Body of pancreas (tissue), 4 donors: Measurements from ENCODE around the gene ZDHHC24. TPM values are rescaled to one million over a fixed set of nuclear protein-coding genes. Genes with fewer than 3 reads are reported as not detected.

ENCODE experiments used
- ATAC-seq: fragments of 150-250 bp; one replicate; pipeline ENCODE4 v1.9.1; 2016
- DNase-seq, 4 donors: peaks; one replicate each; pipeline ENCODE4 v3.0.0-alpha.2; 2019
- H3K27ac ChIP-seq, 4 donors: fragments of 200-600 bp; sonication (generic); 1 replicate in 3 of 4; 2 replicates in 1 of 4; pipeline versions ENCODE4 v1.5.1 to v1.6.1; 2016 to 2019; ENCODE audit warnings: mild to moderate bottlenecking in 1 of 4, mixed read lengths in 1 of 4, moderate library complexity in 1 of 4
- H3K27me3 ChIP-seq, 2 donors: fragments of 200-600 bp; sonication (generic); one replicate each; pipeline ENCODE4 v1.6.0; 2016; ENCODE audit warnings: mild to moderate bottlenecking in 1 of 2
- H3K36me3 ChIP-seq, 2 donors: fragments of 200-600 bp; sonication (generic); replicated peaks in 1 of 2; 2 replicates each; pipeline ENCODE4 v1.5.1; 2016; ENCODE audit warnings: low read depth in 2 of 2; ENCODE audit not compliant: insufficient read depth in 1 of 2
- H3K4me1 ChIP-seq: fragments of 200-600 bp; sonication (generic); one replicate; pipeline ENCODE4 v1.6.0; 2016
- H3K4me3 ChIP-seq, 2 donors: fragments of 200-600 bp; sonication (generic); 1 replicate in 1 of 2; 2 replicates in 1 of 2; pipeline ENCODE4 v1.5.1; 2016 to 2019
- H3K9me3 ChIP-seq, 3 donors: fragments of 200-600 bp; sonication (generic); 1 replicate in 2 of 3; 2 replicates in 1 of 3; pipeline ENCODE4 v1.5.1; 2016
- POLR2A ChIP-seq, 3 donors: fragments of 450-650 bp; IDR thresholded peaks; one replicate each; pipeline ENCODE4 v1.6.1; 2016; ENCODE audit warnings: antibody characterized with exemption in 3 of 3, mild to moderate bottlenecking in 2 of 3
- WGBS, 2 donors: methylation state at CpG; one replicate each; pipeline ENCODE4 v1.1.5; 2017; 5-methylcytosine and 5-hydroxymethylcytosine counted together
- intact Hi-C: fragments of 100-400 bp; cut with DNase I; formaldehyde crosslinking; loops from one replicate; pipeline ENCODE4 v1.15.1; 2023
- total RNA-seq, 2 donors: library from RNA; depleted of rRNA; stranded (reverse); fragments of >200 nt; gene quantifications; one replicate each; pipeline ENCODE4 v1.1.0, GENCODE V29; 2016
- TF ChIP-seq, protein P1 (sequence below), 7 experiments: fragments of 450-650 bp in 4 of 7; fragments of 200-600 bp in 3 of 7; sonication (generic) in 3 of 7; IDR thresholded peaks; one replicate each; pipeline ENCODE4 v1.5.1; 2016 to 2019; ENCODE audit warnings: antibody characterized with exemption in 7 of 7

ZDHHC24 gene
- total RNA-seq, 2 donors from 2014 or later: 15.8 to 22.3 TPM

DNA sequence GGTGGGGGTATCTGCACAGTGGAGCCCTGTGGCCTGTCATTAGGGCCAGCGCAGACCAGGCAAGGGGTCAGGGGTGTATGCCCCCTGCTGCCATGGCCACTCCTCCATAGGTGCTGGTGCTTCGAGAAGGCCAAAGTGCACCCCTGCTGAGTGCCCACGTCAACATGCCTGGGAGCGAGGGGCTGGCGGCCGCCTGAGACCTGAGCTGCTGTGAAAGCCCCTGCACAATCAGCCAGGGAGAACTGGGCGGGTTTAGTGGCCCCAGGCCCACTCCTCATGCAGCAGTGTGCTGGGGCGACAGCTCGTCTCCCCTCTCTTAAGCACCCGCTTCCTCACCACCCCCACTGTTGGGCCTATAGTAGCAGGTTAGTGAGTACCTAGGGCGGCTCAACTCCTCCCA, 14.0 kb downstream of the ZDHHC24 start:
- Histone ChIP-seq H3K36me3 (no peaks in the 10 kb centered on the region), H3K27ac (no peak overlapping the region), H3K9me3 (no peaks in the 10 kb centered on the region), H3K4me3 (no peak overlapping the region), H3K27me3 (no peaks in the 10 kb centered on the region), H3K4me1 (no peaks in the 10 kb centered on the region)
- 94 to 95% methylated on average over 7 to 11 of the region's 11 CpGs for WGBS, 2 donors
- intact Hi-C loops: no loop called here
- ATAC-seq (no peak), DNase-seq (no peak)
- TF ChIP-seq, protein P1, sequence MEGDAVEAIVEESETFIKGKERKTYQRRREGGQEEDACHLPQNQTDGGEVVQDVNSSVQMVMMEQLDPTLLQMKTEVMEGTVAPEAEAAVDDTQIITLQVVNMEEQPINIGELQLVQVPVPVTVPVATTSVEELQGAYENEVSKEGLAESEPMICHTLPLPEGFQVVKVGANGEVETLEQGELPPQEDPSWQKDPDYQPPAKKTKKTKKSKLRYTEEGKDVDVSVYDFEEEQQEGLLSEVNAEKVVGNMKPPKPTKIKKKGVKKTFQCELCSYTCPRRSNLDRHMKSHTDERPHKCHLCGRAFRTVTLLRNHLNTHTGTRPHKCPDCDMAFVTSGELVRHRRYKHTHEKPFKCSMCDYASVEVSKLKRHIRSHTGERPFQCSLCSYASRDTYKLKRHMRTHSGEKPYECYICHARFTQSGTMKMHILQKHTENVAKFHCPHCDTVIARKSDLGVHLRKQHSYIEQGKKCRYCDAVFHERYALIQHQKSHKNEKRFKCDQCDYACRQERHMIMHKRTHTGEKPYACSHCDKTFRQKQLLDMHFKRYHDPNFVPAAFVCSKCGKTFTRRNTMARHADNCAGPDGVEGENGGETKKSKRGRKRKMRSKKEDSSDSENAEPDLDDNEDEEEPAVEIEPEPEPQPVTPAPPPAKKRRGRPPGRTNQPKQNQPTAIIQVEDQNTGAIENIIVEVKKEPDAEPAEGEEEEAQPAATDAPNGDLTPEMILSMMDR (IDR thresholded peaks at IDR 0.05): no peak
- TF ChIP-seq POLR2A (IDR thresholded peaks at IDR 0.05): no peak

DNA sequence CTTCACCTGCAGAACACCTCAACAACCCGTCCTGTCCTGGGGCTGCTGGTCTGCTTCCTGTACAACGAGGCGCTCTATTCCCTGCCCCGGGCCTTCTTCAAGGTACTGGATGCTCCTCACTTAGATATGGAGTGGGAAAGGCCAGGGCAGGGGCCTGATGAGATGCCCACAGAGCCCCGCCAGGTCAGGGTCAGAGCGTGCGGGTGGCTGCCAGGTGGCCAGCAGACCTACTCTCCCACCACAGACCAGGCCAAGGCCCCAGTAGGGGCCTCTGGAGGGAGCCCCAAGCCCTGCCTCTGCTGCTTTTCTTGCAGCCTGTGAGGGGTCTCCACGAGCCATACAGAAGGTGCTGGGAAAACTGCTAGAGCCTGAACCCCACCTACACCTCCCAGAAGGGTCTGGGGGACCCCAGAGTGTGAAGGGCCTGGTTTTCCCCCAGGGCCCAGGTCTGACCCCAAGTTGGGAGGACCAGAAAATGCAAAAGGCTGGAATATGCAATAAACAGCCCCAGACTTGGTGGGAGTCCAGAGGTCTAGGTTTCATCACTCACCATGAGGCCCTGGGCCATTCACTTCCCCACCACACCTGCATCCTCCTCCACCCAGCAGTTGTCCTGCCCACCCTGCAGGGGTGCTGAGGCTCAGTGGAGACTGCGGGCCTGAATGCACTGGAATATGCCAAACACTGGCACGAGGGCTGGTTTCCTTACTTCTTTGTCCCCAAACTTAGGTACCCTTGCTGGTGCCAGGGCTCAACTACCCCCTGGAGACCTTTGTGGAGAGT, 14.7 kb downstream of the ZDHHC24 start:
- no peak for TF ChIP-seq POLR2A (IDR thresholded peaks at IDR 0.05)
- TF ChIP-seq, protein P1 (IDR thresholded peaks at IDR 0.05): no peak
- ATAC-seq (no peak), DNase-seq (no peak)
- Histone ChIP-seq H3K9me3 (no peaks in the 10 kb centered on the region), H3K4me1 (no peaks in the 10 kb centered on the region), H3K27ac (no peak overlapping the region), H3K27me3 (no peaks in the 10 kb centered on the region), H3K4me3 (no peak overlapping the region), H3K36me3 (no peaks in the 10 kb centered on the region)
- intact Hi-C loops: no loop called here
- WGBS, 2 donors: 80 to 87% methylated on average over 6 to 9 of the region's 10 CpGs

DNA sequence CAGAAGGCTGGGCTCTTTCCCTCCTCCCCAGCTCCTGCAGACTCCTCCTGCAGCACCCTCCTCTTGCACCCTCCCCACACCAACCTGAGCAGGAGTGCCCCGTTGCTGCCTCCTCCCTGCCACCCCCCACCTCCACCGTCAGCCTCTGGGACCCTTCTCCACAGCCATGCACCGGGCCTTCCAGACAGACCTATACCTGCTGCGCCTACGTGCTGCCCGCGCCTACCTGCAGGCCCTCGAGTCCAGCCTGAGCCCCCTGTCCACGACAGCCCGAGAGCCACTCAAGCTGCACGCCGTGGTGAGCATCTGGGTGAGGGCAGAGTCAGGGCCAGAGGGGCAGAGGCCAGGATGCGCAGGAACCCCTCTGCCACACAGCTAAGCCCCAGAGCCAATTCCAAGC, 16.2 kb downstream of the ZDHHC24 start:
- 90 to 92% methylated on average over 13 of the region's 13 CpGs for WGBS, 2 donors
- H3K27ac ChIP-seq: no peak overlapping the region
- no peaks in the 10 kb centered on the region for H3K4me1 ChIP-seq
- H3K9me3 ChIP-seq: no peaks in the 10 kb centered on the region
- ATAC-seq (no peak), DNase-seq (no peak)
- intact Hi-C loops: no loop called here
- TF ChIP-seq, protein P1 (IDR thresholded peaks at IDR 0.05): no peak
- no peak for TF ChIP-seq POLR2A (IDR thresholded peaks at IDR 0.05)
- no peaks in the 10 kb centered on the region for H3K36me3 ChIP-seq
- no peak overlapping the region for H3K4me3 ChIP-seq
- no peaks in the 10 kb centered on the region for H3K27me3 ChIP-seq

DNA sequence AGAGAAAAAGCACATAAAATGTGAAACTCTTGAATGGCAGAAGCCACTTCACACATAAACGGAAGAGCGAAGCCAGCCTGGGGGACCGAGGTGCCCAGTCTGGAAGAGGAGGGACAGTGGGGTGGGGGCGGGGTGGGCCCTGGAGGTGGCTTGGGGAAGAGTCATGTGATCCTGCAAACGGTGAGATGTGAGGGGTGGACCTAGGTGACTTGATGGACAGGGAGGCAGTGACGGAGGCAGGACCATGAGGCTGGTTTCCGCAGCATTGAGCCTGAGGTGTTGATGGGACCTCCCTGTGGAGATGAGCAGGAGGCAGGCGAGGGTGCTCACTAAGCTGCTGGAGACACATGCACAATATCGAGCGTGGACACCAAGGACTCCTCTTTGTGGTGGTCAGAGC, 16.8 kb downstream of the ZDHHC24 start:
- no peak for TF ChIP-seq POLR2A (IDR thresholded peaks at IDR 0.05)
- TF ChIP-seq, protein P1 (IDR thresholded peaks at IDR 0.05): no peak
- Histone ChIP-seq H3K4me3 (no peak overlapping the region), H3K4me1 (no peaks in the 10 kb centered on the region), H3K36me3 (no peaks in the 10 kb centered on the region), H3K9me3 (no peaks in the 10 kb centered on the region), H3K27ac (no peak overlapping the region), H3K27me3 (no peaks in the 10 kb centered on the region)
- WGBS, 2 donors: 80 to 82% methylated on average over 10 of the region's 10 CpGs
- intact Hi-C loops: no loop called here
- ATAC-seq: no peak
- DNase-seq: no peak
